PC-9 (cell line): ENCODE measurements around the gene DLG2. TPM values are rescaled to one million over a fixed set of nuclear protein-coding genes. Genes with fewer than 3 reads are reported as not detected.

Experiments used
- BruUV-seq: library from RNA; stranded (reverse); fragments of 400-500 nt; replicated peaks from 2 replicates; lab custom pipeline; 2021; lab: Mats Ljungman, UMichigan
- CTCF ChIA-PET: fragments of 300-600 bp; sonication (Branson Sonifier 250); formaldehyde crosslinking; loops from one replicate; lab custom pipeline; 2022; ENCODE audit warnings: antibody characterized with exemption; lab: Charles Lee
- POLR2A ChIA-PET: fragments of 300-600 bp; sonication (Branson Sonifier 250); formaldehyde crosslinking; loops from one replicate; lab custom pipeline; 2022; ENCODE audit warnings: antibody characterized with exemption; ENCODE audit not compliant: unreplicated experiment; lab: Charles Lee
- DNase-seq, 2 experiments: peaks; one replicate each; pipeline versions ENCODE4 v3.0.0 to v3.0.0-alpha.2; 2015 to 2022; ENCODE audit warnings: mixed read lengths in 1 of 2
- H2AFZ ChIP-seq: fragments of 200-600 bp; sonication (generic); 2 replicates; pipeline ENCODE4 v1.8.1; 2017; ENCODE audit warnings: antibody characterized with exemption
- H3F3A ChIP-seq: fragments of 200-600 bp; sonication (generic); 2 replicates; pipeline ENCODE4 v1.8.1; 2017; ENCODE audit warnings: antibody characterized with exemption, mild to moderate bottlenecking, low read depth; ENCODE audit not compliant: insufficient read depth
- H3K27ac ChIP-seq: fragments of 200-600 bp; sonication (generic); 2 replicates; pipeline ENCODE4 v1.6.1; 2016; ENCODE audit warnings: mixed run types
- H3K27me3 ChIP-seq: fragments of 200-600 bp; sonication (generic); 2 replicates; pipeline ENCODE4 v1.6.1; 2016; ENCODE audit warnings: low read depth, mixed run types; ENCODE audit not compliant: insufficient read depth
- H3K36me3 ChIP-seq: fragments of 200-600 bp; sonication (generic); 2 replicates; pipeline ENCODE4 v1.6.1; 2016; ENCODE audit warnings: low read depth, mixed run types
- H3K4me1 ChIP-seq: fragments of 200-600 bp; sonication (generic); replicated peaks from 2 replicates; pipeline ENCODE4 v1.6.1; 2016; ENCODE audit warnings: mixed run types; ENCODE audit not compliant: insufficient read depth
- H3K4me2 ChIP-seq: fragments of 200-600 bp; sonication (generic); 2 replicates; pipeline ENCODE4 v1.6.1; 2017; ENCODE audit warnings: mixed run types
- H3K4me3 ChIP-seq: fragments of 200-600 bp; sonication (generic); 2 replicates; pipeline ENCODE4 v1.6.1; 2016; ENCODE audit warnings: mixed run types
- H3K79me2 ChIP-seq: fragments of 200-600 bp; sonication (generic); 2 replicates; pipeline ENCODE4 v1.6.1; 2017; ENCODE audit warnings: low read depth, mixed run types
- H3K9me2 ChIP-seq: fragments of 200-600 bp; sonication (generic); 2 replicates; pipeline ENCODE4 v1.8.1; 2017; ENCODE audit warnings: mild to moderate bottlenecking; ENCODE audit not compliant: insufficient read depth
- H3K9me3 ChIP-seq: fragments of 200-600 bp; sonication (generic); 2 replicates; pipeline ENCODE4 v1.8.1; 2016; ENCODE audit warnings: low read depth; ENCODE audit not compliant: insufficient read depth
- H4K20me1 ChIP-seq: fragments of 200-600 bp; sonication (generic); 2 replicates; pipeline ENCODE4 v1.8.1; 2017; ENCODE audit not compliant: insufficient read depth
- EZH2 ChIP-seq: fragments of 200-600 bp; sonication (generic); IDR thresholded peaks from 2 replicates; pipeline ENCODE4 v1.8.0; 2017; ENCODE audit warnings: antibody characterized with exemption, low read depth
- intact Hi-C: fragments of 100-400 bp; cut with micrococcal nuclease; formaldehyde crosslinking; loops from one replicate; pipeline ENCODE4 v1.10.0; 2022; ENCODE audit not compliant: unreplicated experiment
- total RNA-seq: library from RNA; stranded (reverse); gene quantifications from 2 replicates; pipeline ENCODE4 v1.2.3, GENCODE V29; 2021
- TF ChIP-seq, protein P1 (sequence below): fragments of 200-600 bp; sonication (generic); conservative IDR thresholded peaks from 2 replicates; pipeline ENCODE4 v1.6.1; 2017; ENCODE audit warnings: mixed run types, antibody characterized with exemption, mild to moderate bottlenecking, moderate library complexity

The DLG2 gene
- total RNA-seq, 1 experiment from 2014 or later, result 6.4 TPM

DNA sequence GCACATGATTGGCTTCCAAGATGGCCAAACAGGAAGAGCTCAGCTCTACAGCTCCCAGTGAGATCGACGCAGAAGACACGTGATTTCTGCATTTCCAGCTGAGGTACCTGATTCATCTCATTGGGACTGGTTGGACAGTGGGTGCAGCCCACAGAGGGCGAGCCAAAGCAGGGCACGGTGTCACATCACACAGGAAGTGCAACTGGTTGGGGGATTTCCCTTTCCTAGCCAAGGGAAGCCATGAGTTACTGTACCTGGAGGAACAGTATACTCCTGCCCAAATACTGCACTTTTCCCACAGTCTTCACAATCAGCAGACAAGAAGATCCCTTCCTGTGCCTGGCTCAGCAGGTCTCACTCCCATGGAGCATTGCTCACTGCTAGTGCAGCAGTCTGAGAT lies 131.2 kb downstream of the DLG2 start:
- no TSS peak for BruUV-seq
- no peaks in the 10 kb centered on the region for H3K36me3 ChIP-seq
- no peaks in the 10 kb centered on the region for H3K4me1 ChIP-seq
- no peaks in the 10 kb centered on the region for H3K9me3 ChIP-seq
- H2AFZ ChIP-seq, result no peak overlapping the region
- no peak overlapping the region for H3K27ac ChIP-seq
- H3K4me3 ChIP-seq, result no peak overlapping the region
- no peaks in the 10 kb centered on the region for H4K20me1 ChIP-seq
- no peaks in the 10 kb centered on the region for H3F3A ChIP-seq
- ChIA-PET POLR2A (no interaction called here), CTCF (no interaction called here)
- TF ChIP-seq EZH2, result no peak
- TF ChIP-seq, protein P1, sequence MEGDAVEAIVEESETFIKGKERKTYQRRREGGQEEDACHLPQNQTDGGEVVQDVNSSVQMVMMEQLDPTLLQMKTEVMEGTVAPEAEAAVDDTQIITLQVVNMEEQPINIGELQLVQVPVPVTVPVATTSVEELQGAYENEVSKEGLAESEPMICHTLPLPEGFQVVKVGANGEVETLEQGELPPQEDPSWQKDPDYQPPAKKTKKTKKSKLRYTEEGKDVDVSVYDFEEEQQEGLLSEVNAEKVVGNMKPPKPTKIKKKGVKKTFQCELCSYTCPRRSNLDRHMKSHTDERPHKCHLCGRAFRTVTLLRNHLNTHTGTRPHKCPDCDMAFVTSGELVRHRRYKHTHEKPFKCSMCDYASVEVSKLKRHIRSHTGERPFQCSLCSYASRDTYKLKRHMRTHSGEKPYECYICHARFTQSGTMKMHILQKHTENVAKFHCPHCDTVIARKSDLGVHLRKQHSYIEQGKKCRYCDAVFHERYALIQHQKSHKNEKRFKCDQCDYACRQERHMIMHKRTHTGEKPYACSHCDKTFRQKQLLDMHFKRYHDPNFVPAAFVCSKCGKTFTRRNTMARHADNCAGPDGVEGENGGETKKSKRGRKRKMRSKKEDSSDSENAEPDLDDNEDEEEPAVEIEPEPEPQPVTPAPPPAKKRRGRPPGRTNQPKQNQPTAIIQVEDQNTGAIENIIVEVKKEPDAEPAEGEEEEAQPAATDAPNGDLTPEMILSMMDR, result no peak
- no peaks in the 10 kb centered on the region for H3K9me2 ChIP-seq
- DNase-seq, result no peak
- no peaks in the 10 kb centered on the region for H3K79me2 ChIP-seq
- intact Hi-C loops, result no loop called here
- no peak overlapping the region for H3K4me2 ChIP-seq
- no peaks in the 10 kb centered on the region for H3K27me3 ChIP-seq

DNA sequence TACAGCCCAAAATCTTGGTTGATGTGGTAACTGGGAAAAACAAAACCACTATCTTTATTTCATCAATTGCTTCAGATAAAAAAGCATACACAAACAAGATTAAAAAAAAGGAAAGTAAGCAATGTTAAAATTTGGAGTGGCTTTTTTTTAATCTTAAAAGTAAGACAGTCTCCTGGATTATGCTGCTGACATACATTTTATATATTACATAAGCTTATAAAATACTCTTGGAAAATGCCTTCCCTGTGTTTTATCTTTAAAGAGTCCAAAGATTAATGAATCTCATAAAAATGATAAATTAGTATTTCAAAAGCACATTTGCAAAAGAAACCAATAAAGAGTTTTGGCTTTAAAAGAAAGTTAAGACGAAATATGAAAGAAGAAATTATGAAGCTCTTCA lies 132.7 kb downstream of the DLG2 start:
- no peak for TF ChIP-seq EZH2
- TF ChIP-seq, protein P1, result no peak
- intact Hi-C loops, result no loop called here

DNA sequence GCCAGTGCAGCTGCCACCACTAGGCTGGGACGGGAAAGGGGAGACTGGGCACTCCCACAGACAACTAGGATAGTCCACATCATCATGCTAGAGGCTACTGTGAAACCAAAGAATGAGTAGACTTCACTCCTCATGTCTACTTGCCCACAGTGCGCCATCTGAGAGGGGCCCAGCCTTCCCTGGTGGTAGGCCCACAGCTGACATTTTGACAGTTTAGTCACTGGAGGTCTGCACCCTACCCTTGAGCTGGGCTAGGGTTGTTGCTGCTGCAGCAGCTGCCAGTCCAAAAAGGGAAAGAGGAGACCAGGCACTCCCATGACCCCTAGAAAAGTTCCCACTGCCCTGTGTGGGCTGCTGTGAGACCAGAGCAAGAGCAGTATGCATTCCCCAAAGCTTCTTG lies 141.2 kb downstream of the DLG2 start:
- Histone ChIP-seq H4K20me1 (no peaks in the 10 kb centered on the region), H3K36me3 (no peaks in the 10 kb centered on the region), H3K9me2 (no peaks in the 10 kb centered on the region), H3K27me3 (no peaks in the 10 kb centered on the region), H3K9me3 (no peaks in the 10 kb centered on the region), H3K4me2 (no peak overlapping the region), H3K27ac (no peak overlapping the region), H3K4me3 (no peak overlapping the region), H3K79me2 (no peaks in the 10 kb centered on the region), H3K4me1 (no peaks in the 10 kb centered on the region), H2AFZ (no peak overlapping the region), H3F3A (no peaks in the 10 kb centered on the region)
- DNase-seq, result no peak
- CTCF ChIA-PET, result no interaction called here
- TF ChIP-seq, protein P1, result no peak
- no peak for TF ChIP-seq EZH2
- intact Hi-C loops, result no loop called here
- no TSS peak for BruUV-seq
- POLR2A ChIA-PET, result no interaction called here

More for the DNA sequence above, 132.7 kb downstream of the DLG2 start:
- no peak overlapping the region for H3K4me2 ChIP-seq
- no peaks in the 10 kb centered on the region for H3K36me3 ChIP-seq
- no peak overlapping the region for H3K27ac ChIP-seq
- no peaks in the 10 kb centered on the region for H3K9me2 ChIP-seq
- no peaks in the 10 kb centered on the region for H3K4me1 ChIP-seq
- no peaks in the 10 kb centered on the region for H3F3A ChIP-seq
- ChIA-PET CTCF (no interaction called here), POLR2A (no interaction called here)
- H3K27me3 ChIP-seq, result no peaks in the 10 kb centered on the region
- H3K4me3 ChIP-seq, result no peak overlapping the region
- BruUV-seq, result no TSS peak
- no peaks in the 10 kb centered on the region for H3K9me3 ChIP-seq
- no peak for DNase-seq
- no peaks in the 10 kb centered on the region for H3K79me2 ChIP-seq
- H4K20me1 ChIP-seq, result no peaks in the 10 kb centered on the region
- H2AFZ ChIP-seq, result no peak overlapping the region
